Neural progenitor cell (in vitro differentiated cells): ENCODE data around the gene CLIC6.

Source experiments
- EZH2 ChIP-seq: fragments of 200-600 bp; sonication (generic); IDR thresholded peaks from 2 replicates; pipeline ENCODE4 v1.6.1; 2017; ENCODE audit warnings: antibody characterized with exemption, mild to moderate bottlenecking, moderate library complexity
- EZH2phosphoT487 ChIP-seq: fragments of 200-600 bp; sonication (generic); IDR thresholded peaks from 2 replicates; pipeline ENCODE4 v1.6.1; 2017; ENCODE audit warnings: antibody characterized with exemption
- TF ChIP-seq, protein P1 (sequence below): fragments of 200-600 bp; sonication (generic); IDR thresholded peaks from 2 replicates; pipeline ENCODE4 v1.5.1; 2017; ENCODE audit warnings: antibody characterized with exemption, mild to moderate bottlenecking

DNA sequence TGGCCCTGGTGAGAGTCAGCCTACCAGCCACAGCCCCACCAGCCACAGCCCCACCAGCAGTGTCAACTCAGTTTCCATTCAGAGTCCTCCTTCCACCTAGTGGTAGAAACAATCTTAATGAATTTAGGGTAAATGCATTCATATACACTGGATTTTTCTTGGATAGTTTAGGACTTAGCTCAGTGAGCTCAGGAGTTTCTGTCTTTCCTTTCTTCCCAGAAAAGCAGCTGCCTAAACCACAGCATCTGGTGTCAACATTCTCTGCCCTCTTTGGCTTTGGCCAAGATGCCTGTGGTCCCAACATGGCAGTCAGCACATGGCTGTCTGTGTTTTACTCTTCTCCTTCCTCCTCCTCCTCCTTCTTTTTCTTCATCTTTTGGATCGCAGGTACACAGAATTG is 94.0 kb downstream of the CLIC6 start:
- TF ChIP-seq, protein P1, sequence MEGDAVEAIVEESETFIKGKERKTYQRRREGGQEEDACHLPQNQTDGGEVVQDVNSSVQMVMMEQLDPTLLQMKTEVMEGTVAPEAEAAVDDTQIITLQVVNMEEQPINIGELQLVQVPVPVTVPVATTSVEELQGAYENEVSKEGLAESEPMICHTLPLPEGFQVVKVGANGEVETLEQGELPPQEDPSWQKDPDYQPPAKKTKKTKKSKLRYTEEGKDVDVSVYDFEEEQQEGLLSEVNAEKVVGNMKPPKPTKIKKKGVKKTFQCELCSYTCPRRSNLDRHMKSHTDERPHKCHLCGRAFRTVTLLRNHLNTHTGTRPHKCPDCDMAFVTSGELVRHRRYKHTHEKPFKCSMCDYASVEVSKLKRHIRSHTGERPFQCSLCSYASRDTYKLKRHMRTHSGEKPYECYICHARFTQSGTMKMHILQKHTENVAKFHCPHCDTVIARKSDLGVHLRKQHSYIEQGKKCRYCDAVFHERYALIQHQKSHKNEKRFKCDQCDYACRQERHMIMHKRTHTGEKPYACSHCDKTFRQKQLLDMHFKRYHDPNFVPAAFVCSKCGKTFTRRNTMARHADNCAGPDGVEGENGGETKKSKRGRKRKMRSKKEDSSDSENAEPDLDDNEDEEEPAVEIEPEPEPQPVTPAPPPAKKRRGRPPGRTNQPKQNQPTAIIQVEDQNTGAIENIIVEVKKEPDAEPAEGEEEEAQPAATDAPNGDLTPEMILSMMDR = no peak
- no peak for TF ChIP-seq EZH2
- TF ChIP-seq EZH2phosphoT487 = no peak
